ENCODE data around the gene PMPCA.
A peak's percentile ranks its signal among the peaks of the same experiment; 100 is the strongest.

Gene PMPCA

DNA sequence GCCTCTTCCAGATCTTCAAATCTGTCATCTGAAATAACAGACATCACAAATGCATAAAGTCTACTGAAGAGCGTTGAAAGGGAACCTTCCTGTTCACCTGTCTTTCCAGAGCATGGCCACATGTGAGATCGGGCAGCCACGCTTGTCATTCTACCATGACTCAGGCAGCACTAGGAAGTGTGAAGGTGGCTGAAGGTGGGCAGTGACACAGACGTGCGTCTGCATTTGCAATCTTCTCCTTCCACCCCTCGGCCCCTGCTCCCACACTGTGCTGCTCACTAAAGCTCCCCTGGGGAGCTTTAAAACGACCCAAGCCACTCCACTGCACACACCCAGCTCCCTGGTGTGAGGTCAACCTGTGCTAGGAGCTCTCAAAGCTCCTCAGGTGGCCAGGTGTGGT, 2.5 kb upstream of the PMPCA start:
- Histone ChIP-seq H3K4me3 (ENCODE audit: low read depth, low read length, poor library complexity, severe bottlenecking) (no peak overlapping the region), H3K4me2 (ENCODE audit: low read length) (no peak overlapping the region), H3K27ac (ENCODE audit: low read depth, low read length, poor library complexity, severe bottlenecking) (no peak overlapping the region), H3K79me2 (ENCODE audit: insufficient read depth, low read length) (peaks cover 26% of the 10 kb centered on the region), H3K9me3 (ENCODE audit: low read length) (no peaks in the 10 kb centered on the region), H3K4me1 (ENCODE audit: insufficient read depth, low read length, severe bottlenecking) (peaks cover 31% of the 10 kb centered on the region), H3K36me3 (ENCODE audit: insufficient read depth, low read length) (peaks cover 65% of the 10 kb centered on the region), H4K20me1 (ENCODE audit: insufficient read depth, low read length) (no peaks in the 10 kb centered on the region), H3K9ac (ENCODE audit: low read length) (no peak overlapping the region), H3F3A (ENCODE audit: insufficient read depth, low read length) (no peaks in the 10 kb centered on the region), H3K27me3 (ENCODE audit: insufficient read depth, low read length) (no peaks in the 10 kb centered on the region), H3K9me2 (ENCODE audit: low read depth, low read length) (no peaks in the 10 kb centered on the region), H2AFZ (ENCODE audit: low read length) (no peak overlapping the region)
- TF ChIP-seq, protein P1, sequence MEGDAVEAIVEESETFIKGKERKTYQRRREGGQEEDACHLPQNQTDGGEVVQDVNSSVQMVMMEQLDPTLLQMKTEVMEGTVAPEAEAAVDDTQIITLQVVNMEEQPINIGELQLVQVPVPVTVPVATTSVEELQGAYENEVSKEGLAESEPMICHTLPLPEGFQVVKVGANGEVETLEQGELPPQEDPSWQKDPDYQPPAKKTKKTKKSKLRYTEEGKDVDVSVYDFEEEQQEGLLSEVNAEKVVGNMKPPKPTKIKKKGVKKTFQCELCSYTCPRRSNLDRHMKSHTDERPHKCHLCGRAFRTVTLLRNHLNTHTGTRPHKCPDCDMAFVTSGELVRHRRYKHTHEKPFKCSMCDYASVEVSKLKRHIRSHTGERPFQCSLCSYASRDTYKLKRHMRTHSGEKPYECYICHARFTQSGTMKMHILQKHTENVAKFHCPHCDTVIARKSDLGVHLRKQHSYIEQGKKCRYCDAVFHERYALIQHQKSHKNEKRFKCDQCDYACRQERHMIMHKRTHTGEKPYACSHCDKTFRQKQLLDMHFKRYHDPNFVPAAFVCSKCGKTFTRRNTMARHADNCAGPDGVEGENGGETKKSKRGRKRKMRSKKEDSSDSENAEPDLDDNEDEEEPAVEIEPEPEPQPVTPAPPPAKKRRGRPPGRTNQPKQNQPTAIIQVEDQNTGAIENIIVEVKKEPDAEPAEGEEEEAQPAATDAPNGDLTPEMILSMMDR (IDR thresholded peaks at IDR 0.05; ENCODE audit: low read length), result no peak
- TF ChIP-seq EZH2 (IDR thresholded peaks at IDR 0.05; ENCODE audit: borderline replicate concordance, low read length), result no peak

DNA sequence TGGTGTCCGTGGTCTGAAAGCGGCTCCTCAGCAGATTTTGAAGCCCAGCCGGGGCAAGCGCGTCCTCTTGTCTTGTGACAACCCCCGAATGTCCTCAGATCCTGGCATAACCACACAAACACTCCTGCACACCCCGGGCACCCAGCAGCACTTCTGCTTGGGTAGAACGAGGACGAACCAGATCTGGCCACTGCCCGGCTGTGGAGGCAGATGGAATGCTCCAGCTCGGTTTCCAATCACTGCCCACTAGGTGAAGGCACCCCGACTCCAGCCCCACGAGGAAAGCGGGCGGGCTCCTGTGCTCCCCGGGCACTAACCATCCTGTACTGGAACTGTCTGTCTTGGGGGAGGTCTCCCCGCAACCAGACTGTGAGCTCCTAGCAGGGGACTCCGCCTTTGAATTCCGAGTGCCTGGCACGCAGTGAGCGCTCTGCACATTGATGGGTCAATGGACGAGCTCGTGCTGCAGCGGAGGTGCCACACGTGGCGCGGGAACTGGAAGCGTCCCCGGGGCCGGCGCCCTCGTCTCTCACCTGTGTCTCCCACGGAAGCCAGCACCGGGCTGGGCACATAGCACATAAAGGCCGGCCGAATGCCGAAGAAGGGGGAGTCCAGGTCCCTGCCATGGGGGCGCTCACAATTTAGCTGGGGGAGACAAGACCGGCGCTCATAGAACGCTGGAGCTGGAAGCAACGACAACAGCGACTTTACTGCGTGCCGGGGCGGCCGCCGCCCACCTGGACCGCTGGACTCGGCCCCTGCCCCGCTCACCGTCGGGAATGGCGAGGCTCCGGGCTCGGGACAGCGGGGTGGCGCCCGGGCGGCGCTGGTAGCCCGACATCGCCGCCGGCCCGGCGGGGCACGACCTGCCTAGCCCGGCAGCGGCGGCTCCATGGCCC, 652 bp upstream of the PMPCA start:
- peak overlapping the region; percentile 63 for H3K27ac ChIP-seq (ENCODE audit: low read depth, low read length, poor library complexity, severe bottlenecking)

DNA sequence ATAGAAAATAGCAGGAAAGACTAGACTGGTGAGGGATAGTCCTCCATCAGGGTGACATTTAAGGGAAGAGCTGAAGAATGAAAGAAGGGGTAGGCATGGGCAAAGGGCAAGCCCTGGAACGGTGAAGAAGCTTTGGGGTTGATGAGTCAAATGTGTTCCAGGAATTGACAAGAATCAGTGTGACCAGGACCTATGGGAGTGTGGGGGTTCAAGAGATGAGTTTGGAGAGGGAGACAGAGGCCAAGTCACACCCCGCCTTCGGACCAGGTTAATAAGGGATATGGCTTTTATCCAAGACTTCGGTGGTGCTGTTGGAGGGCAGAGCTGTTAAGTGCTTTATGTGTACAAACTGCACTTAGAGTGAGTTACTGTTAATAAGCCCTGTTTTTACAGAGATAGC, 920 bp downstream of the PMPCA start:
- Histone ChIP-seq H3F3A (ENCODE audit: insufficient read depth, low read length) (no peaks in the 10 kb centered on the region), H4K20me1 (ENCODE audit: insufficient read depth, low read length) (no peaks in the 10 kb centered on the region), H3K79me2 (ENCODE audit: insufficient read depth, low read length) (peaks cover 26% of the 10 kb centered on the region), H3K36me3 (ENCODE audit: insufficient read depth, low read length) (peaks cover 67% of the 10 kb centered on the region), H3K9me3 (ENCODE audit: low read length) (no peaks in the 10 kb centered on the region), H3K4me3 (ENCODE audit: low read depth, low read length, poor library complexity, severe bottlenecking) (peak overlapping the region; percentile 100), H3K4me2 (ENCODE audit: low read length) (peak overlapping the region; percentile 100), H3K9me2 (ENCODE audit: low read depth, low read length) (no peaks in the 10 kb centered on the region), H2AFZ (ENCODE audit: low read length) (no peak overlapping the region), H3K27ac (ENCODE audit: low read depth, low read length, poor library complexity, severe bottlenecking) (no peak overlapping the region), H3K9ac (ENCODE audit: low read length) (peak overlapping the region; percentile 100), H3K27me3 (ENCODE audit: insufficient read depth, low read length) (no peaks in the 10 kb centered on the region), H3K4me1 (ENCODE audit: insufficient read depth, low read length, severe bottlenecking) (peaks cover 31% of the 10 kb centered on the region)
- TF ChIP-seq, protein P1 (IDR thresholded peaks at IDR 0.05; ENCODE audit: low read length), result no peak
- no peak for TF ChIP-seq EZH2 (IDR thresholded peaks at IDR 0.05; ENCODE audit: borderline replicate concordance, low read length)

More for the DNA sequence above, 652 bp upstream of the PMPCA start:
- H4K20me1 ChIP-seq (ENCODE audit: insufficient read depth, low read length), result no peaks in the 10 kb centered on the region
- no peak overlapping the region for H2AFZ ChIP-seq (ENCODE audit: low read length)
- H3K4me2 ChIP-seq (ENCODE audit: low read length), result peak overlapping the region; percentile 86
- no peaks in the 10 kb centered on the region for H3K9me2 ChIP-seq (ENCODE audit: low read depth, low read length)
- H3F3A ChIP-seq (ENCODE audit: insufficient read depth, low read length), result no peaks in the 10 kb centered on the region
- peak overlapping the region; percentile 100 for H3K4me3 ChIP-seq (ENCODE audit: low read depth, low read length, poor library complexity, severe bottlenecking)
- H3K9me3 ChIP-seq (ENCODE audit: low read length), result no peaks in the 10 kb centered on the region
- TF ChIP-seq, protein P1 (IDR thresholded peaks at IDR 0.05; ENCODE audit: low read length), result no peak
- TF ChIP-seq EZH2 (IDR thresholded peaks at IDR 0.05; ENCODE audit: borderline replicate concordance, low read length), result no peak
- H3K36me3 ChIP-seq (ENCODE audit: insufficient read depth, low read length), result peaks cover 69% of the 10 kb centered on the region
- peak overlapping the region; percentile 99 for H3K9ac ChIP-seq (ENCODE audit: low read length)
- H3K27me3 ChIP-seq (ENCODE audit: insufficient read depth, low read length), result no peaks in the 10 kb centered on the region
- H3K4me1 ChIP-seq (ENCODE audit: insufficient read depth, low read length, severe bottlenecking), result peaks cover 31% of the 10 kb centered on the region
- H3K79me2 ChIP-seq (ENCODE audit: insufficient read depth, low read length), result peaks cover 26% of the 10 kb centered on the region

Data from OCI-LY1 (cell line).